Psoas muscle (tissue), 8 donors: ENCODE data around the gene KCNJ18. TPM values are rescaled to one million over a fixed set of nuclear protein-coding genes. Genes with fewer than 3 reads are reported as not detected.
"Not testable (repeated sequence)": the region's sequence is repeated elsewhere in the genome, so short reads cannot be mapped to it uniquely, and the experiment has no call there.

Experiments used
- ATAC-seq, 4 donors: fragments of 200-7000 bp; cut with Tn5 transposase; one replicate each; pipeline ENCODE4 v1.9.1; 2020; ENCODE audit warnings: moderate library complexity in 3 of 4, mild to moderate bottlenecking in 2 of 4
- DNase-seq, 2 donors: peaks; one replicate each; pipeline ENCODE4 v3.0.0-alpha.2; 2020
- H3K27ac ChIP-seq: fragments of 200-600 bp; one replicate; pipeline ENCODE4 v1.8.0; 2022
- H3K27me3 ChIP-seq, 3 donors: fragments of 200-600 bp in 1 of 3; one replicate each; pipeline versions ENCODE4 v1.6.1 to v1.8.0; 2013 to 2022; ENCODE audit warnings: low read length in 2 of 3, mild to moderate bottlenecking in 2 of 3, moderate library complexity in 1 of 3; ENCODE audit not compliant: insufficient read depth in 3 of 3
- H3K36me3 ChIP-seq, 2 donors: fragments of 200-600 bp in 1 of 2; one replicate each; pipeline versions ENCODE4 v1.6.1 to v1.8.0; 2013 to 2022; ENCODE audit warnings: low read depth in 1 of 2, mild to moderate bottlenecking in 1 of 2, moderate library complexity in 1 of 2; ENCODE audit not compliant: insufficient read depth in 1 of 2
- H3K4me1 ChIP-seq: fragments of 200-600 bp; one replicate; pipeline ENCODE4 v1.8.0; 2022
- H3K4me3 ChIP-seq: fragments of 200-600 bp; one replicate; pipeline ENCODE4 v1.8.0; 2022; ENCODE audit warnings: mild to moderate bottlenecking
- H3K9me3 ChIP-seq: fragments of 200-600 bp; one replicate; pipeline ENCODE4 v1.8.0; 2022
- CTCF ChIP-seq: fragments of 200-600 bp; IDR thresholded peaks from one replicate; pipeline ENCODE4 v1.8.0; 2022; ENCODE audit warnings: antibody characterized with exemption
- WGBS, 3 donors: extraction: QIAGEN DNeasy Blood & Tissue Kit; methylation state at CpG; one replicate each; pipeline versions ENCODE4 v1.1.6 to v1.1.7; 2013; 5-methylcytosine and 5-hydroxymethylcytosine counted together
- intact Hi-C, 2 donors: fragments of 100-400 bp; cut with DNase I; formaldehyde crosslinking; loops; one replicate each; pipeline versions ENCODE4 v1.11.0 to v1.14.2; 2022
- polyA plus RNA-seq, 3 donors: library from polyadenylated mRNA; stranded (reverse); fragments of 200-250 nt; gene quantifications; one replicate each; pipeline ENCODE4 v1.2.3, GENCODE V29; 2013
- total RNA-seq, 4 donors: library from RNA; stranded (reverse); fragmentation: NEBNext Ultra II Directional in 2 of 4; extraction: Animal tissue kit (Norgen Biotek cat#: 25700) in 2 of 4; gene quantifications; one replicate each; pipeline versions ENCODE4 v1.2.1 to v1.2.4, GENCODE V29; 2021 to 2023
- donor health status: healthy with polysubstance abuse.
- donor health status: DM: no; HTN: no; CAD: no; lungs with moderate emphysema.
- donor health status: Bipolar disorder and iron deficiency.
- donor health status: healthy.
- donor health status: DM: yes; HTN: yes; CAD: no.
- donor health status: DM: no; HTN: no; CAD: no.
- donor health status: DM: no; HTN: no; CAD: no.
- donor health status: DM: yes; HTN: yes; CAD: no.

Gene KCNJ18
- total and polyA plus RNA-seq, 7 donors, result 0.03 TPM; not detected in 6

DNA sequence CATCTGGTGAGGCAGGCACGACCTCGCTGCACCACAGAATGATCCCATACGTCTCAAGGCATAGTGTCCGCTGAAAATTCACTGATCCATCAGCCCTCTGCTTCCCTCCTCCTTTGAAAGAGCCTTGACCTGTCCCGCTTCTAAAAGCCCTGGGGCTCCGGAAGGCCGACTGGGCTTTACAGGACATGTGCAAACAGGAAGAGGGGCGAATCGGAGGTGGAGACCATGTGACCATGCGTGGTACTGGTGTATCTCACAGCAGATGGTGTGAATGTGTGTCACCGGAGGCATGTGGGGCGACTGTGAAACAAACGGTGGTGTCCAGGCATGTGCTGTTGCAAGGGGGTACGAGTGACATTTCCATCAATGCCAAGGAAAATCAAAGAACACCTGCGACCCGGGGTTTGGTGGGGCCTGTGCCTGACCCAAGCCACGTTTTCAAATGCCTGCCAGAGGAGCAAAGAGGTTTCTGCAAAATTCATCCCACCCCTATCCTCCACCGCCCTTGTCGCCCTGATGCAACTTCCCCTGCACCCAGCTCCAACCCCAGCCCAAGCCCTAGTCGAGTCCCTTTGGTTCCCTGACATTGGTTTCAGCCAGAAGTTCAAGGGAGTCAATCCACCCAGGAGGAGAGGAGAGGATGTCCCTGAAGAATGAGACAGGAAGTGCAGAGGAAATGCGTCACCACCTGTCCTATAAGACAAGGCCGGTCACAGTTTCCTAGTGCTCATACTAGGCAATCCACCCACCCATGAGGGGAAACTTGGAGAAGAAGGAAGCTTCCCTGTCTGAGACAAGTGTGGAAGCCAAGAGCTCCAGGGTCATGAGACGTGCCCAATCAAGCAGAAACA lies 5.9 kb upstream of the KCNJ18 start:
- Histone ChIP-seq H3K4me1 (no peaks in the 10 kb centered on the region), H3K9me3 (no peaks in the 10 kb centered on the region), H3K36me3 (no peaks in the 10 kb centered on the region), H3K4me3 (no peak overlapping the region), H3K27me3 (no peaks in the 10 kb centered on the region), H3K27ac (no peak overlapping the region)
- whole genome bisulfite sequencing, 3 donors, result 72 to 73% (median 72%) methylated on average over 23 of the region's 23 CpGs
- no peak for TF ChIP-seq CTCF
- intact Hi-C loops, result no loop called here
- DNase-seq (no peak), ATAC-seq (no peak)

DNA sequence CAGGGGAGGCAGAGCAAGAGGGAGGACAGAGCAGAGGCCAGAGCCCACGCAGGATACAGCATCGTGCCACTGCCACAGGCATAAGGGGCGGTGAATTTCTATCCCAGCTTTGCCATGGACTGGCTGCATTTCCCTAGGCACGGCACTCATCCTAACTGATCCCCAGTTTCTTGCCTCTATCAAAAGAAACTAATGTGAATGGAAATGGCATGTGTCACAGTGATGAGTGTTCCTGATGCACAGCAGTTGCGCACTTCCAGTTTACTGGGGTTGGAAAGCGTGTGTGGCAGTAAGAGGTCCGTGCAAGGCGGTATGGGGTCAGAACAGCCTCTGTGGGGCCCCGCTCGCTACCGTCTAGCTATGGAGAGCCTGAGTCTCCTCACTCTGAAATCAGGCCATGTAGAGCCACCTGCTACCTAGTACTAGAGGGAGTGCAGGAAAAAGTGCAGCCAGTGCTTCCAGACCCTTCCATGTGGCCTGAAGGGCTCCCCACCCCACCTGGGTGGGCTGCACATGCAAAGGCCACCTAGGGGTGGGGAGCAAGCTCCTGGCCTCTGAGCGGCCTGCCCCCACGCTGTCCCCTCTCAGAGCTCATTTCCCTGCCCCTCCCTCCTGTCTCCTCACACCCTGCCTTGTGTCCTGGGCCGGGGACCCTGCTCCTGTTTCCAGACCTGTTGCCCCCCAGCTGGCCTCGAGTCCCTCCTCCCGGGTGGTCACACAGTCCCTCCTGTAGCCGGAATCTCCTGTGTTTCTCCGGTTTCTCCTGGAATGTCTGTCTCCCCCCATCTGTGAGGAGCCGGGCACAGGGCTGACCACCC lies 5.0 kb upstream of the KCNJ18 start:
- no peaks in the 10 kb centered on the region for H3K36me3 ChIP-seq
- intact Hi-C loops, result no loop called here
- DNase-seq, result no peak
- ATAC-seq, result no peak
- H3K4me1 ChIP-seq, result no peaks in the 10 kb centered on the region
- WGBS, 3 donors, result 76 to 81% (median 80%) methylated on average over 19 of the region's 19 CpGs
- no peaks in the 10 kb centered on the region for H3K9me3 ChIP-seq
- H3K27me3 ChIP-seq, result no peaks in the 10 kb centered on the region
- no peak overlapping the region for H3K4me3 ChIP-seq
- H3K27ac ChIP-seq, result no peak overlapping the region
- no peak for TF ChIP-seq CTCF

DNA sequence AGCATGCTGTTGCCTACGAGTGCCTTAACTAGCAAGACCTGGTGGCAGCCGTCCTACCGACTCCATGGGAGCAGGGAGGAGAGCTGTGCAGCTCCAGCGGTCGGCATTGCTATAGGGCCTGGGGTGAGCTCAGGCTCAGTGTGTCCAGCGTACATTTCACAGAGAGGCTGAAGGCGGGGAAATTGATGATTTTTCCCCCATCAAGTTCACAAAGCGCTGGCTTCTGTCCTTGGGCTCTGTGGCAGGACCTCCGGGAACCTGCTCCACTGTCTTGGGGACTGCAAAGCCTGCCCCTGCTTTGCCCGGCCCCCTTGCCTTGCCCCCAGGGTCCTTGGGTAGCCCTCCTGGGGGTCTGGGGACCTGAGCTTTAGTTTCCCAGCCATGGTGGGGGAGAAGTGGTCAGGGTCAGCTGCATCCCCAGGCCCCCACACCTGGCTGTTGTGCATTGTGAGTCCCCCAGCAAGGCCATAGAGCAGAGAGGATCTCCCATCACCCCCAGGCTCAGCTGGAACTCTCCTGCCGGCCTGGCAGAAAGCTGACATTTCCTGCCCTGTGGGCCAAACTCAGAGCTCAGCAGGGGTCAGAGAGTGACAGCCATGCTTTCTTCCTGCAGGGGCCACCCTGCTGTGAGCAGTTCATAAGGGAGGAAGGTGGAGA lies 3.9 kb upstream of the KCNJ18 start:
- WGBS, 3 donors, result 71 to 79% (median 77%) methylated on average over 11 of the region's 11 CpGs
- Histone ChIP-seq H3K27me3 (no peaks in the 10 kb centered on the region), H3K4me1 (no peaks in the 10 kb centered on the region), H3K4me3 (no peak overlapping the region), H3K36me3 (no peaks in the 10 kb centered on the region), H3K27ac (no peak overlapping the region), H3K9me3 (no peaks in the 10 kb centered on the region)
- no peak for TF ChIP-seq CTCF
- intact Hi-C loops, result no loop called here
- no peak for DNase-seq
- no peak for ATAC-seq

DNA sequence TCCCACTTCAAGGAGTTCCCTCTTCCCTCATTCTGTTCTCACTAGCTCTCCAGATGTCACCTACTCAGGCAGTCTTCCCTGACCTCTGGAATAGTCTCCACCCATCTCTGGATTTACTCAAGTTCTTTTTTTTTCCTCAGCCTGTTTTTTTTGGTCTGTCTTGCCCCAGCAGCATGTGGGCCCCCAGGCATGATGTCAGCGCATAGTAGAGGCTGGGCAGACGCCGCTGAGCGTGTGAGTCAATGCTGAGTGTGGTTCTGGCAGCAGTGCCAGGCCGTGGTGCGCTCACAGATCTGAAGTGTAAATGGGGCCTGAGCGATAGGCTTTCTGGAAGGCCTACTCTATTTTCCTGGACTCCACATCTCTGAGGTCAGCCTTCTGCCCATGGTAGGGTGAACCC lies 2.7 kb upstream of the KCNJ18 start:
- Histone ChIP-seq H3K36me3 (no peaks in the 10 kb centered on the region), H3K9me3 (no peaks in the 10 kb centered on the region), H3K4me3 (no peak overlapping the region), H3K27me3 (no peaks in the 10 kb centered on the region), H3K27ac (no peak overlapping the region), H3K4me1 (no peaks in the 10 kb centered on the region)
- no peak for TF ChIP-seq CTCF
- DNase-seq (peak in 1 of 2 donors; percentile 68), ATAC-seq (peak; percentile 39 to 77 (median 47))
- intact Hi-C loops, result no loop called here
- 60 to 73% (median 68%) methylated on average over 7 of the region's 7 CpGs for WGBS, 3 donors

GRCh38 chr17:21690811-21691210 lies 1.5 kb upstream of the KCNJ18 start:
- ATAC-seq, H3K4me3 ChIP-seq, H3K4me1 ChIP-seq, H3K9me3 ChIP-seq, H3K36me3 ChIP-seq, DNase-seq, H3K27me3 ChIP-seq, H3K27ac ChIP-seq, intact Hi-C loops: not testable (repeated sequence)
- WGBS, 3 donors, result 43 to 54% (median 49%) methylated on average over 2 of the region's 2 CpGs

DNA sequence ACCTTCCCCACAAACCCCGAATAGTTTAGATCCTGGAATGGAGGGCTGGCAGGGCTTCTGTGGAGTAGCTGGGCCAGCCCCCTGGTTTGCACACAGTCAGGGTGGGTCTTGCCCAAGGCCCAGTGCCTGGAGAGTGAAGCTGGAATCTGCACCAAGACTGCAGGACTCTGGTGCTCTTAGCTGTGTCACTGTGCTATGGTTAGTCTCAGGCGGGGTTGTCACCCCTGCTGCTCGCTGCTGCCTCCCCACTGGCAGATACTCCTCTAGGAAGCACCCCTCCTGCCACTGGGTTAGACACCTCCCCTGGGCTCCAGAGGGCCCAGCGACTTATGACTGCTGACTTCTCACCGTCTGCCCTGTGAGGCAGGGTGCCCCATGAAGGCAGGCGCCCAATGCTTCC lies 842 bp upstream of the KCNJ18 start:
- ATAC-seq, intact Hi-C loops, DNase-seq, H3K27ac ChIP-seq, H3K4me3 ChIP-seq, H3K4me1 ChIP-seq, H3K9me3 ChIP-seq, H3K36me3 ChIP-seq, H3K27me3 ChIP-seq: not testable (repeated sequence)
- WGBS, 3 donors, result 80 to 90% (median 88%) methylated on average over 5 to 6 of the region's 6 CpGs

DNA sequence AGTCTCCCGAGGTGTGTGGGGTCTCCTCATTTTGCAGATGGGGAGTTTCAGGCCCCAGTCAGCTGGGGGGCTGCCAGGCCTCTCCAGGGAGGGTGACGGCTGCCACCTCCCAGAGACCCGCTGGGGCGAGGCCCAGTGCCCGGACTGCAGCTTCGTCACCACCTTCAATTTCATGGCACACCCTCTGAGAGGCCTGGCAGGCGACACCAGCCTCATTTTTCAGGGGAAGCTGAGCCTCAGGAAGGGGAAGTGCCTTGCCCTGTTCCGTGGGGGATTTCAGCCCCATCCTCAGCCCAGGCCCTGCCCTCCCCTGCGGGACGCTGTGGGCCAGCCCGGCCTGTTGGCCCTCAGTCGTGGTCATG lies 362 bp downstream of the KCNJ18 start:
- H3K27ac ChIP-seq, H3K27me3 ChIP-seq, H3K4me1 ChIP-seq, H3K36me3 ChIP-seq, DNase-seq, intact Hi-C loops, H3K4me3 ChIP-seq, H3K9me3 ChIP-seq: not testable (repeated sequence)
- WGBS, 3 donors, result 56 to 67% (median 63%) methylated on average over 11 to 12 of the region's 12 CpGs
- ATAC-seq, result peak; percentile 7 to 60 (median 33)
